ENCODE results near the gene NFS1.
"Not testable (repeated sequence)": the region's sequence is repeated elsewhere in the genome, so short reads cannot be mapped to it uniquely, and the experiment has no call there.

The NFS1 gene

DNA sequence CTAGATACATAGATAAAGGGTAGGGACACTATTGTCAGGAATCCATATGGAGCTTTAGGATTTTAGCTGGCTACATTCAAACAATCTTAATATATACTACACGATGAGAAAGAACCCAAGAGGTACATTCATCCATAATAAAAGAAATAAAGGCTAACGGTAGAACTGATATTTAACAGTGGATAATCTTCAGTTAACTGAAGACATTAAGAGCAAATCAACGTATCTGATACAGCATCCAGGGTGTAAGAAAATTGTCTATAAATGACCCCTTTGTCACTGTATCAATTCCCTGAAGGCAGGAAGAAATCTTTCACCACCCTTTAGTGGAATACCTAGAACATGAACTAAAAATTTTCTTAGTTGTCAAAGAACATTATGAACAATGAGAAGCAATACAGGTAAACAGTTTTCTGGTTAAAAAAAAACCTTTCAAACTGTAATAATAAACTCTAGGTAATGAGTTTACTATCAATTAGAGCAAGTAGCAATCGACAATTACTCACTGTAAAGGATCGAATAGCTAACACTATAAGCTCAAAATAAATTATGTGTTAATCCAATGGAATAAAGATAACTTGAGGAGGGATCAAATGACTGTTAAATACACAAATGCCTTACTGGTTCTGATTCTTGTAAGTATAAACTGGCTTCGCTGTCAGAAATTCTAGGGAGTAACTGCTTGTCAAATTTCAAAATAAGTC is 11.9 kb upstream of the NFS1 start:
- DNase-seq (ENCODE audit: low spot score): no peak
- Histone ChIP-seq H3K27ac (no peak overlapping the region), H3K4me3 (no peak overlapping the region)
- TF ChIP-seq, protein P1, sequence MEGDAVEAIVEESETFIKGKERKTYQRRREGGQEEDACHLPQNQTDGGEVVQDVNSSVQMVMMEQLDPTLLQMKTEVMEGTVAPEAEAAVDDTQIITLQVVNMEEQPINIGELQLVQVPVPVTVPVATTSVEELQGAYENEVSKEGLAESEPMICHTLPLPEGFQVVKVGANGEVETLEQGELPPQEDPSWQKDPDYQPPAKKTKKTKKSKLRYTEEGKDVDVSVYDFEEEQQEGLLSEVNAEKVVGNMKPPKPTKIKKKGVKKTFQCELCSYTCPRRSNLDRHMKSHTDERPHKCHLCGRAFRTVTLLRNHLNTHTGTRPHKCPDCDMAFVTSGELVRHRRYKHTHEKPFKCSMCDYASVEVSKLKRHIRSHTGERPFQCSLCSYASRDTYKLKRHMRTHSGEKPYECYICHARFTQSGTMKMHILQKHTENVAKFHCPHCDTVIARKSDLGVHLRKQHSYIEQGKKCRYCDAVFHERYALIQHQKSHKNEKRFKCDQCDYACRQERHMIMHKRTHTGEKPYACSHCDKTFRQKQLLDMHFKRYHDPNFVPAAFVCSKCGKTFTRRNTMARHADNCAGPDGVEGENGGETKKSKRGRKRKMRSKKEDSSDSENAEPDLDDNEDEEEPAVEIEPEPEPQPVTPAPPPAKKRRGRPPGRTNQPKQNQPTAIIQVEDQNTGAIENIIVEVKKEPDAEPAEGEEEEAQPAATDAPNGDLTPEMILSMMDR (IDR thresholded peaks at IDR 0.05): no peak

DNA sequence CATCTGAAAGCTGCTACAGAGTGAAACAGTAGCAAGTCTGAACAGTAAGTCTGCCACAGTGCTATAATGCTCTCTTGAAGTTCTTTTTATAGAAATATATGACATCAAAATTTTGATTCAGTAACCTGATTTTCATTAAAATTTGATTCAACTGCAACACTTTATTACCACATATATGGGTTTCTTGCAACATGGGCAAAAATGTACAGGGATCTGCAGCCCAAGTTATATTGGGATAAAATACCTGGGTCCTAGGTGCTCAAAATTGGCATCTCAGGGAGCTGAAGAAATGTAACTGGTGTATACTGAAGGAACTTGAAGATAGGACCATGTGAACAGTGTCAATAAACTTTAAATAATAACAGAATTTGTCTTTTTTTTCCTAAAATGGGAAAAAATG is 10.9 kb upstream of the NFS1 start:
- DNase-seq (ENCODE audit: low spot score): no peak
- Histone ChIP-seq H3K27ac (no peak overlapping the region), H3K4me3 (no peak overlapping the region)
- TF ChIP-seq, protein P1 (IDR thresholded peaks at IDR 0.05): no peak

DNA sequence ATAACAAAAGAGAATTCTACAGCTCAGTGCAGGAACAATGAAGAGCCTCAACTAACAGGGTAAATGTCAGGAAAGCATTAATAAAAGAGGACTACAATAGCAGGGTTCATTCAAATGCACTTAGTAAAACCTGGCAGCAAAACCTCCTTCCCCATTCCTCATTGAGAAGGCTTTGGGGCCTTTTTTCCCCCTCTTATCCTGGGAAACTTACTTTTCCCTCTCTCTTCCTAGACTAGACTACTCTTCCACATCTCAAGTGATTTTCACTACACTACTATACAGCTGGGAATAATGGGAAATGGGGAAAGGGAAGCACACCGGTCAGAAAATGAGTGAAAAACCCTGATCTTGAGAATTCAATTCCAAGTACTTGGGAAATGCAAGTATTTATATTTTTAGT is 10.1 kb upstream of the NFS1 start:
- TF ChIP-seq, protein P1 (IDR thresholded peaks at IDR 0.05): no peak
- Histone ChIP-seq H3K4me3 (no peak overlapping the region), H3K27ac (no peak overlapping the region)
- no peak for DNase-seq (ENCODE audit: low spot score)

DNA sequence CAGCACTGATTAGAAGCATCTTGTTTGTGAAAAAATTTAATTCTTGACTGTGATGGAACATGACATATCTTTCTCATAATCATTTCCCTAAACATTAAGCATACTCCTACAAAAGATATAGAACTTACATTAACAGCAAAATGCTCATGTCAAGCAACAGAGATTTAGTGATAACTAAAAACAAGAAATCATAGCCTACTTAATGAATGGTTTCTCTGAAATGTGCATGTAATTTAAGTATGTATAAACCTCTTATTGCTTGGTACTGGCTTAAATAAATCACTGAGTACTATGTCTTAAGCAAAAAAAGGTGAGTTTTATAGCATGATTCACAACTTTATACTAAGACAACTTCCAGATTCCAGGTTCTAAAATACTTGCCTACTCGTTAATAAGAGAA is 9.3 kb upstream of the NFS1 start:
- Histone ChIP-seq H3K4me3 (no peak overlapping the region), H3K27ac (no peak overlapping the region)
- DNase-seq (ENCODE audit: low spot score): no peak
- TF ChIP-seq, protein P1 (IDR thresholded peaks at IDR 0.05): no peak

DNA sequence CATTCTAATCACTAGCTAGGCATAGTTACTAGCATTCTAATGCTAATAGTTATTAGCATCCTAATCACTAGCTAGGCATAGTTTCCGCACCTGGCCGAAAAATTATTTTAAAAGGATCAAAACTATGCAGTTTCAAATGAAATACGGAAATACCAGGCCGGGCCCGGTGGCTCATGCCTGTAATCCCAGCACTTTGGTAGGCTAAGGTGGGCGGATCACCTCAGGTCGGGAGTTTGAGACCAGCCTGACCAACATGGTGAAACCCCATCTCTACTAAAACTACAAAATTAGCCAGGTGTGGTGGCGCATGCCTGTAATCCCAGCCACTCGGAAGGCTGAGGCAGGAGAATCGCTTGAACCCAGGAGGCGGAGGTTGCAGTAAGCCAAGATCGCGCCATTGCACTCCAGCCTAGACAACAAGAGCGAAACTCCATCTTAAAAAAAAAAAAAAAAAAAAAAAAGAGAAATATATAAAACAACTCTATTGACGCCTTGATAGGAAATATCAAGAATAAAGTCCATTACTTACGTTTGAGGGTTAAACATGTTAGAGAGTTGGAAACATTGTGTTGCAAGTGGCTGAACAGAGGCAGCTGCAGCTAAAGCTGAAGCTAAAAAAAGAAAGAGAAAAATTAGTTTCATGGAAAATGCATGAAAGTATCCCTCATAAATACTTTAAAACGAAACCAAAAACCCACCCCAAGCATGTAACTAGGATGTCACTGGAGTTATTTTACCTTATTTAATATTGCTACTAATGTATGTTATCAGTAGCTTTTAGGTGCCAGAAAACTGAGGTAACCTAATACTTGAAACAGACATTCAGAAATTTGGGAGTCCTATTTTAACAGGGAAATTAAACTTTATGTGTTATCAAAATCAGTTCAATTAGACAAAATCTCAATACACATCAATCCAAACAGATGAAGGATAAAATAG is 7.7 kb upstream of the NFS1 start:
- not testable (repeated sequence) for H3K4me3 ChIP-seq; DNase-seq (ENCODE audit: low spot score); H3K27ac ChIP-seq

DNA sequence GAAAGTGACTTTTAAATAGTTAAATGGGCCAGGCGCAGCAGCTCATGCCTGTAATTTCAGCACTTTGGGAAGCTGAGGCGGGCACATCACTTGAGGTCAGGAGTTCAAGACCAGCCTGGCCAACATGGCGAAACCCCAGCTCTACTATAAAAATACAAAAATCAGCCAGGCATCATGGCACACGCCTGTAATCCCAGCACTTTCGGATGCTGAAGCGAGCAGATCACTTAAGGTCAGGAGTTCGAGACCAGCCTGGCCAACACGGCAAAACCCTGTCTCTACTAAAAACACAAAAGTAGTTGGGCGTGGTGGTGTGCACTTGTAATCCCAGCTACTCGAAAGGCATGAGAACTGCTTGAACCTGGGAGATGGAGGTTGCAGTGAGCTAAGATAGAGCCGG is 6.7 kb upstream of the NFS1 start:
- DNase-seq (ENCODE audit: low spot score); H3K27ac ChIP-seq; H3K4me3 ChIP-seq: not testable (repeated sequence)

DNA sequence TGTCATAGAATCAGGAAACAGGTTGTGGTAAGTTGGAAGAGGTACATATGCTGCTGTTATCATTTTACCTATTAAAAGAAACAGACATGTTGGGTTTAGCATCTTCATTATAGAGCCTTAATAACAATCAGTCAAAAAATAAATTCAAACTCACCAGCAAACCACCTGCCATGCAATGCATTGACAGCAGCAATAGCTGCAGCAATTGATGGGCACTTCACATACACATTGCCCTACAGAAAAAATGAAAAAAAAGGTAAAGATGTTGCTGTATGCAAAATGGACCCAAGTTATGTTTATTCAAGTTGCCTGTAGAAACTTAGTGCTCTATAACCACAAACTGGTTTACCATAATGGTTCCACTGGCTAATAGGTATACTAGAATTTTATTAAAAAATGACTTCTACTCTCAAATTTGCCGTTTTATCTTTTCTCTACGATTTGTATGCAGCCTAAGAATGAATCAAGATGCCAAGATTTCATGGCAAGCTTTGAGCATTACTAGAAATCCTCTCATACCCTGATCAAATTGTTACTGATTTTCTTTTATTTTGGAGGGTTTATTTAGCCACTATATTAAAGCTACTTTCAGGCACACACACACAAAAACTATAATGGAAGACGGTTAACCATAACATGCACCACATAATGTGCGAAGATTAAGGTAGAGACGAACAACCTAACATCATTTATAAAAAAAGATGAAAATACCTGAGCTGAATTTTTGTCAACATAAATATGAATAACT is 5.5 kb upstream of the NFS1 start:
- no peak for DNase-seq (ENCODE audit: low spot score)
- H3K27ac ChIP-seq: no peak overlapping the region
- TF ChIP-seq, protein P1 (IDR thresholded peaks at IDR 0.05): no peak
- no peak overlapping the region for H3K4me3 ChIP-seq
